Epithelial cell of proximal tubule (primary cell): Measurements from ENCODE around the gene TMEM181. TPM values are rescaled to one million over a fixed set of nuclear protein-coding genes. Genes with fewer than 3 reads are reported as not detected.
"Not testable (repeated sequence)": the region's sequence is repeated elsewhere in the genome, so short reads cannot be mapped to it uniquely, and the experiment has no call there.

ENCODE experiments used
- DNase-seq: peaks from one replicate; pipeline ENCODE4 v3.0.0-alpha.2; 2011; ENCODE audit warnings: low read depth
- H3K4me3 ChIP-seq: 2 replicates; pipeline ENCODE4 v1.5.1; 2011; ENCODE audit warnings: low read depth, mild to moderate bottlenecking, low read length
- CTCF ChIP-seq: conservative IDR thresholded peaks from 2 replicates; pipeline ENCODE4 v1.5.1; 2012; ENCODE audit warnings: low read depth, mild to moderate bottlenecking, low read length
- total RNA-seq: library from RNA; depleted of rRNA; stranded (reverse); fragments of >200 nt; gene quantifications from 2 replicates; pipeline ENCODE4 v1.2.3, GENCODE V29; 2015

The TMEM181 gene
- total RNA-seq, 1 donor from 2014 or later = 16.5 TPM

- no peak overlapping the region for H3K4me3 ChIP-seq
- no peak for DNase-seq
- TF ChIP-seq CTCF = no peak
Measured at GRCh38 chr6:158666628-158667359, 106.9 kb downstream of the TMEM181 start.

- DNase-seq = no peak
- no peak for TF ChIP-seq CTCF
- no peak overlapping the region for H3K4me3 ChIP-seq
Measured at GRCh38 chr6:158667360-158667981, 107.6 kb downstream of the TMEM181 start.

- DNase-seq = no peak
- H3K4me3 ChIP-seq = no peak overlapping the region
- no peak for TF ChIP-seq CTCF
Measured at GRCh38 chr6:158668707-158669103, 108.8 kb downstream of the TMEM181 start.

- no peak for TF ChIP-seq CTCF
- H3K4me3 ChIP-seq = no peak overlapping the region
- DNase-seq = no peak
Measured at GRCh38 chr6:158669145-158670035, 109.5 kb downstream of the TMEM181 start.

- DNase-seq = not testable (repeated sequence)
Measured at GRCh38 chr6:158672119-158672518, 112.2 kb downstream of the TMEM181 start.

GRCh38 chr6:158672726-158673125 is 112.8 kb downstream of the TMEM181 start:
- no peak overlapping the region for H3K4me3 ChIP-seq
- no peak for DNase-seq
- no peak for TF ChIP-seq CTCF

More at GRCh38 chr6:158672119-158672518, 112.2 kb downstream of the TMEM181 start:
- not testable (repeated sequence) for H3K4me3 ChIP-seq
